ENCODE results near the gene ANO3.

The ANO3 gene

GRCh38 chr11:26348776-26349175, 16.8 kb downstream of the ANO3 start:
- H3K27me3 ChIP-seq (ENCODE audit: control insufficient read depth in 5 of 5, insufficient read depth in 4 of 5, low read length in 5 of 5) = no peaks in the 10 kb centered on the region

GRCh38 chr11:26350002-26350401, 18.1 kb downstream of the ANO3 start:
- no peaks in the 10 kb centered on the region for H3K9me3 ChIP-seq (ENCODE audit: control insufficient read depth in 5 of 5, low read length in 5 of 5)
- H3K4me3 ChIP-seq (ENCODE audit: low read depth in 1 of 5, low read length in 5 of 5) = no peak overlapping the region

More at GRCh38 chr11:26348776-26349175, 16.8 kb downstream of the ANO3 start:
- H3K27ac ChIP-seq (ENCODE audit: low read depth, low read length) = no peak overlapping the region
- no peaks in the 10 kb centered on the region for H3K9me3 ChIP-seq (ENCODE audit: control insufficient read depth in 5 of 5, low read length in 5 of 5)
- H3K9ac ChIP-seq (ENCODE audit: low read length in 5 of 5) = no peak overlapping the region
- H3K4me3 ChIP-seq (ENCODE audit: low read depth in 1 of 5, low read length in 5 of 5) = no peak overlapping the region
- no peaks in the 10 kb centered on the region for H3K36me3 ChIP-seq (ENCODE audit: control insufficient read depth in 5 of 5, insufficient read depth in 5 of 5, low read length in 5 of 5)
- H3K4me1 ChIP-seq (ENCODE audit: control insufficient read depth in 5 of 5, insufficient read depth in 5 of 5, low read length in 5 of 5) = no peaks in the 10 kb centered on the region

GRCh38 chr11:26353010-26353409, 21.1 kb downstream of the ANO3 start:
- H3K36me3 ChIP-seq (ENCODE audit: control insufficient read depth in 5 of 5, insufficient read depth in 5 of 5, low read length in 5 of 5) = no peaks in the 10 kb centered on the region
- H3K9me3 ChIP-seq (ENCODE audit: control insufficient read depth in 5 of 5, low read length in 5 of 5) = no peaks in the 10 kb centered on the region
- no peak overlapping the region for H3K27ac ChIP-seq (ENCODE audit: low read depth, low read length)
- no peaks in the 10 kb centered on the region for H3K27me3 ChIP-seq (ENCODE audit: control insufficient read depth in 5 of 5, insufficient read depth in 4 of 5, low read length in 5 of 5)
- H3K4me1 ChIP-seq (ENCODE audit: control insufficient read depth in 5 of 5, insufficient read depth in 5 of 5, low read length in 5 of 5) = no peaks in the 10 kb centered on the region
- H3K9ac ChIP-seq (ENCODE audit: low read length in 5 of 5) = no peak overlapping the region
- H3K4me3 ChIP-seq (ENCODE audit: low read depth in 1 of 5, low read length in 5 of 5) = peak overlapping the region in 1 of 5 donors; percentile 8

More at GRCh38 chr11:26350002-26350401, 18.1 kb downstream of the ANO3 start:
- H3K27me3 ChIP-seq (ENCODE audit: control insufficient read depth in 5 of 5, insufficient read depth in 4 of 5, low read length in 5 of 5) = no peaks in the 10 kb centered on the region
- no peak overlapping the region for H3K9ac ChIP-seq (ENCODE audit: low read length in 5 of 5)
- no peaks in the 10 kb centered on the region for H3K36me3 ChIP-seq (ENCODE audit: control insufficient read depth in 5 of 5, insufficient read depth in 5 of 5, low read length in 5 of 5)
- no peak overlapping the region for H3K27ac ChIP-seq (ENCODE audit: low read depth, low read length)
- H3K4me1 ChIP-seq (ENCODE audit: control insufficient read depth in 5 of 5, insufficient read depth in 5 of 5, low read length in 5 of 5) = no peaks in the 10 kb centered on the region

GRCh38 chr11:26359055-26359454, 27.1 kb downstream of the ANO3 start:
- H3K4me3 ChIP-seq (ENCODE audit: low read depth in 1 of 5, low read length in 5 of 5) = no peak overlapping the region
- no peaks in the 10 kb centered on the region for H3K27me3 ChIP-seq (ENCODE audit: control insufficient read depth in 5 of 5, insufficient read depth in 4 of 5, low read length in 5 of 5)
- H3K36me3 ChIP-seq (ENCODE audit: control insufficient read depth in 5 of 5, insufficient read depth in 5 of 5, low read length in 5 of 5) = no peaks in the 10 kb centered on the region
- no peak overlapping the region for H3K9ac ChIP-seq (ENCODE audit: low read length in 5 of 5)
- H3K27ac ChIP-seq (ENCODE audit: low read depth, low read length) = no peak overlapping the region
- no peaks in the 10 kb centered on the region for H3K9me3 ChIP-seq (ENCODE audit: control insufficient read depth in 5 of 5, low read length in 5 of 5)
- H3K4me1 ChIP-seq (ENCODE audit: control insufficient read depth in 5 of 5, insufficient read depth in 5 of 5, low read length in 5 of 5) = no peaks in the 10 kb centered on the region

GRCh38 chr11:26365284-26365683, 33.4 kb downstream of the ANO3 start:
- H3K9ac ChIP-seq (ENCODE audit: low read length in 5 of 5) = no peak overlapping the region
- H3K4me1 ChIP-seq (ENCODE audit: control insufficient read depth in 5 of 5, insufficient read depth in 5 of 5, low read length in 5 of 5) = no peaks in the 10 kb centered on the region
- H3K4me3 ChIP-seq (ENCODE audit: low read depth in 1 of 5, low read length in 5 of 5) = no peak overlapping the region
- peaks cover 0 to 14% (median 8%) of the 10 kb centered on the region in 5 donors for H3K9me3 ChIP-seq (ENCODE audit: control insufficient read depth in 5 of 5, low read length in 5 of 5)
- no peaks in the 10 kb centered on the region for H3K36me3 ChIP-seq (ENCODE audit: control insufficient read depth in 5 of 5, insufficient read depth in 5 of 5, low read length in 5 of 5)
- H3K27me3 ChIP-seq (ENCODE audit: control insufficient read depth in 5 of 5, insufficient read depth in 4 of 5, low read length in 5 of 5) = no peaks in the 10 kb centered on the region
- H3K27ac ChIP-seq (ENCODE audit: low read depth, low read length) = no peak overlapping the region

GRCh38 chr11:26377619-26378018, 45.7 kb downstream of the ANO3 start:
- Histone ChIP-seq H3K4me3 (ENCODE audit: low read depth in 1 of 5, low read length in 5 of 5) (no peak overlapping the region), H3K9ac (ENCODE audit: low read length in 5 of 5) (no peak overlapping the region), H3K9me3 (ENCODE audit: control insufficient read depth in 5 of 5, low read length in 5 of 5) (peaks cover 0 to 11% (median 5%) of the 10 kb centered on the region in 5 donors), H3K27me3 (ENCODE audit: control insufficient read depth in 5 of 5, insufficient read depth in 4 of 5, low read length in 5 of 5) (no peaks in the 10 kb centered on the region), H3K4me1 (ENCODE audit: control insufficient read depth in 5 of 5, insufficient read depth in 5 of 5, low read length in 5 of 5) (peaks cover 0 to 6% (median 0%) of the 10 kb centered on the region in 5 donors), H3K36me3 (ENCODE audit: control insufficient read depth in 5 of 5, insufficient read depth in 5 of 5, low read length in 5 of 5) (no peaks in the 10 kb centered on the region), H3K27ac (ENCODE audit: low read depth, low read length) (no peak overlapping the region)

DNA sequence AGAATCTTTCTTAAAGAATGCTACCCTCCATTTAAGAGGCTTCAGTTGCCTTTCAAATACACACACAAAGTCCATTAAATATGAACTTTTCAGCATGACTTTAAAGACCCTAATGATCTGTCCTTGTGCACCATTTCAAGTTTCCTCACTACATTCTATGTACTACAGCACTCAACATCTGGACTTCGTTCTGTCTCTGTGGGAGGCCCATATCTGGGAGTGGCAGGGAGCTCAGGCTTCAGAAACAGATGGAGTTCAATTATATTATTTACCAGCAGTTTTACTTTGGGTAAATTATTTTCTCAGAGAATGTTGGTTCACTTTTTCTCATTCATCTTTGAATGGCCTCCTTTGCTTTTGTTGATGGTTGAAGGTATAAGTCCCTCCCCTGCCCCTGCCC, 67.4 kb downstream of the ANO3 start:
- H3K9me3 ChIP-seq (ENCODE audit: control insufficient read depth in 5 of 5, low read length in 5 of 5) = peaks cover 0 to 2% (median 0%) of the 10 kb centered on the region in 5 donors
- H3K27ac ChIP-seq (ENCODE audit: low read depth, low read length) = no peak overlapping the region
- H3K4me1 ChIP-seq (ENCODE audit: control insufficient read depth in 5 of 5, insufficient read depth in 5 of 5, low read length in 5 of 5) = no peaks in the 10 kb centered on the region
- H3K4me3 ChIP-seq (ENCODE audit: low read depth in 1 of 5, low read length in 5 of 5) = no peak overlapping the region
- no peak overlapping the region for H3K9ac ChIP-seq (ENCODE audit: low read length in 5 of 5)
- no peaks in the 10 kb centered on the region for H3K27me3 ChIP-seq (ENCODE audit: control insufficient read depth in 5 of 5, insufficient read depth in 4 of 5, low read length in 5 of 5)
- no peaks in the 10 kb centered on the region for H3K36me3 ChIP-seq (ENCODE audit: control insufficient read depth in 5 of 5, insufficient read depth in 5 of 5, low read length in 5 of 5)

GRCh38 chr11:26410706-26411366, 78.9 kb downstream of the ANO3 start:
- Histone ChIP-seq H3K36me3 (ENCODE audit: control insufficient read depth in 5 of 5, insufficient read depth in 5 of 5, low read length in 5 of 5) (no peaks in the 10 kb centered on the region), H3K9me3 (ENCODE audit: control insufficient read depth in 5 of 5, low read length in 5 of 5) (no peaks in the 10 kb centered on the region), H3K27ac (ENCODE audit: low read depth, low read length) (no peak overlapping the region), H3K9ac (ENCODE audit: low read length in 5 of 5) (no peak overlapping the region), H3K4me1 (ENCODE audit: control insufficient read depth in 5 of 5, insufficient read depth in 5 of 5, low read length in 5 of 5) (no peaks in the 10 kb centered on the region), H3K4me3 (ENCODE audit: low read depth in 1 of 5, low read length in 5 of 5) (no peak overlapping the region), H3K27me3 (ENCODE audit: control insufficient read depth in 5 of 5, insufficient read depth in 4 of 5, low read length in 5 of 5) (no peaks in the 10 kb centered on the region)

DNA sequence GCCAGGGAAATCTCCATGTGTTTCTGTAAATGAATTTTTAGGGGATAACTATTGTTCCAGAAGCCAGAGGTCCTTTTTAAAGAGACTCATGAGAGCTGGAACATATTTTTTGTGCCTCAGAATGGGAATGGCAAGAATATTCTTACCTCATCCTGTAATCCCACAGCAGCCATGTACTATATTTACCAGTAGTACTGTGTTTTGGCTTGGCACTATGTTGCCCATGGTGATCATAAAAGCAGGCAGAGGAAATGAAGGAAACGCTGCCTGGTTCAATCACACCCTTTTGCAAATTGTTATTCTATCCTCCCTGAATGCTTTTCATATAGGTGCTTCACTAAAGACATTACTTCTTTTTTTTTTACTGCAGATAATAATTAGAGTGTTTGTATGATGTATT, 81.0 kb downstream of the ANO3 start:
- H3K4me3 ChIP-seq (ENCODE audit: low read depth in 1 of 5, low read length in 5 of 5) = no peak overlapping the region
- H3K4me1 ChIP-seq (ENCODE audit: control insufficient read depth in 5 of 5, insufficient read depth in 5 of 5, low read length in 5 of 5) = no peaks in the 10 kb centered on the region
- no peaks in the 10 kb centered on the region for H3K27me3 ChIP-seq (ENCODE audit: control insufficient read depth in 5 of 5, insufficient read depth in 4 of 5, low read length in 5 of 5)
- no peak overlapping the region for H3K27ac ChIP-seq (ENCODE audit: low read depth, low read length)
- H3K9me3 ChIP-seq (ENCODE audit: control insufficient read depth in 5 of 5, low read length in 5 of 5) = no peaks in the 10 kb centered on the region
- H3K36me3 ChIP-seq (ENCODE audit: control insufficient read depth in 5 of 5, insufficient read depth in 5 of 5, low read length in 5 of 5) = no peaks in the 10 kb centered on the region
- H3K9ac ChIP-seq (ENCODE audit: low read length in 5 of 5) = no peak overlapping the region

DNA sequence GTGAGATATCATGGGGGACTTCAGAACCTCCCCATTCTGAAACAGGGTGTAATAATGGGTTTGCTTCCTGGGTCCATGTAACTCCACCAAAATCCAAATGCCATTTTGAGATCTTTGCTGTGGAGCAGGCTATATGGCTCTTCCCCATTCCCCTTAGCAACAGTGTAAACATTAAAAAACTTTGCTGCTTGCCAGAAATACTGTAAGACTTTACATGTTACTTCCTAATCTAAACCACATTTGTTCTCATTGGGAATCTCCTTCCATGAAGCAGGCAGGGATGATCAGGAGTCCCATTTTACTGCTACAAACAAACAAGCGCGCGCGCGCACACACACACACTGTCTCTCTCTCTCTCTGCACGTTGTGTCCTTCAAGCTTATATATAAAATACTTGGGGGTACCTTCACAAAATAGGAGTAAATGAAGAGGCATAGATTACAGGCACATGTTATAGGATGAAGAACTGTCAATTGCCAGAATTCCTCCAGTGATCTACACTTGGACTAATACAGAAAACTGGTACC, 86.5 kb downstream of the ANO3 start:
- no peak overlapping the region for H3K27ac ChIP-seq (ENCODE audit: low read depth, low read length)
- no peaks in the 10 kb centered on the region for H3K9me3 ChIP-seq (ENCODE audit: control insufficient read depth in 5 of 5, low read length in 5 of 5)
- H3K27me3 ChIP-seq (ENCODE audit: control insufficient read depth in 5 of 5, insufficient read depth in 4 of 5, low read length in 5 of 5) = no peaks in the 10 kb centered on the region
- H3K4me3 ChIP-seq (ENCODE audit: low read depth in 1 of 5, low read length in 5 of 5) = no peak overlapping the region
- no peak overlapping the region for H3K9ac ChIP-seq (ENCODE audit: low read length in 5 of 5)
- H3K4me1 ChIP-seq (ENCODE audit: control insufficient read depth in 5 of 5, insufficient read depth in 5 of 5, low read length in 5 of 5) = no peaks in the 10 kb centered on the region
- no peaks in the 10 kb centered on the region for H3K36me3 ChIP-seq (ENCODE audit: control insufficient read depth in 5 of 5, insufficient read depth in 5 of 5, low read length in 5 of 5)
